ENCODE data around the gene LIPF.

DNA sequence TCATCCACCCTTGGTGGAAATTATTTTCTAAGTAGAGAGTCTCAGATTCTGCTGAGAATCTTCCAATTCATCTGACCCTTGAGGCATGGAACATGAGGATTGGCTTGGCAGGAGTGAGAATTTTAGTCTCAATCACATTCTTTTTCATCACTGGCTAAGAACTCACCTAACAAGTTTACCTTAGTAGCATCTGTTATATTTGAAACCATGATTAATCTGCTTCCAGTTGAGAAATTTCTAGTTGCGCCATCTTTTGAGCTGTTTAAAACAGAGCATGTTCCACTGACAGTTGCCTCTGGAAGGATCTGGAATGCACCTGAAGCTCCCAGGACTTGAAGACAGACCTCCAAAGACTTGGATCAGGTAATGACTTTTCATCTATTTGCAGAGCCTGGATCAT lies 41.7 kb downstream of the LIPF start, which contains the start of gene LIPK:
- TF ChIP-seq POLR2AphosphoS5 (IDR thresholded peaks at IDR 0.05; ENCODE audit: borderline replicate concordance, low read depth, low read length) (no peak), EZH2 (IDR thresholded peaks at IDR 0.05) (no peak)
